ENCODE measurements around the gene PNPLA5.

Gene PNPLA5

GRCh38 chr22:43901976-43902643, 10.3 kb upstream of the PNPLA5 start:
- in situ Hi-C loops (cut with MboI; ENCODE audit: low sequenced_read_pairs): no loop called here

- in situ Hi-C loops (cut with MboI; ENCODE audit: low sequenced_read_pairs): no loop called here
These were observed 8.4 kb upstream of the PNPLA5 start for GRCh38 chr22:43900206-43900605.

- in situ Hi-C loops (cut with MboI; ENCODE audit: low sequenced_read_pairs): no loop called here
These were observed 6.0 kb upstream of the PNPLA5 start for GRCh38 chr22:43897751-43898261.

- in situ Hi-C loops (cut with MboI; ENCODE audit: low sequenced_read_pairs): no loop called here
These were observed 4.3 kb upstream of the PNPLA5 start for GRCh38 chr22:43895986-43896645.

GRCh38 chr22:43894122-43894521, 2.3 kb upstream of the PNPLA5 start:
- in situ Hi-C loops (cut with MboI; ENCODE audit: low sequenced_read_pairs): no loop called here

- in situ Hi-C loops (cut with MboI; ENCODE audit: low sequenced_read_pairs): no loop called here
These were observed 1.5 kb upstream of the PNPLA5 start for GRCh38 chr22:43893266-43893665.

GRCh38 chr22:43892183-43892894, 526 bp upstream of the PNPLA5 start:
- in situ Hi-C loops (cut with MboI; ENCODE audit: low sequenced_read_pairs): no loop called here

- in situ Hi-C loops (cut with MboI; ENCODE audit: low sequenced_read_pairs): no loop called here
These were observed 897 bp downstream of the PNPLA5 start for GRCh38 chr22:43890901-43891331.

- in situ Hi-C loops (cut with MboI; ENCODE audit: low sequenced_read_pairs): no loop called here
These were observed 2.0 kb downstream of the PNPLA5 start for GRCh38 chr22:43889860-43890253.

- in situ Hi-C loops (cut with MboI; ENCODE audit: low sequenced_read_pairs): no loop called here
These were observed 2.5 kb downstream of the PNPLA5 start for GRCh38 chr22:43889201-43889859.

- in situ Hi-C loops (cut with MboI; ENCODE audit: low sequenced_read_pairs): no loop called here
These were observed 3.1 kb downstream of the PNPLA5 start for GRCh38 chr22:43888740-43889139.

GRCh38 chr22:43887391-43887790, 4.4 kb downstream of the PNPLA5 start:
- in situ Hi-C loops (cut with MboI; ENCODE audit: low sequenced_read_pairs): no loop called here

- in situ Hi-C loops (cut with MboI; ENCODE audit: low sequenced_read_pairs): no loop called here
These were observed 5.6 kb downstream of the PNPLA5 start for GRCh38 chr22:43886231-43886630.

- in situ Hi-C loops (cut with MboI; ENCODE audit: low sequenced_read_pairs): no loop called here
These were observed 6.0 kb downstream of the PNPLA5 start for GRCh38 chr22:43885786-43886185.

GRCh38 chr22:43885319-43885671, 6.5 kb downstream of the PNPLA5 start:
- in situ Hi-C loops (cut with MboI; ENCODE audit: low sequenced_read_pairs): no loop called here

- in situ Hi-C loops (cut with MboI; ENCODE audit: low sequenced_read_pairs): no loop called here
These were observed 7.1 kb downstream of the PNPLA5 start for GRCh38 chr22:43884600-43885318.

- in situ Hi-C loops (cut with MboI; ENCODE audit: low sequenced_read_pairs): no loop called here
These were observed 7.9 kb downstream of the PNPLA5 start for GRCh38 chr22:43883719-43884415.

GRCh38 chr22:43883012-43883661, 8.7 kb downstream of the PNPLA5 start:
- in situ Hi-C loops (cut with MboI; ENCODE audit: low sequenced_read_pairs): no loop called here

GRCh38 chr22:43882122-43882767, 9.6 kb downstream of the PNPLA5 start:
- in situ Hi-C loops (cut with MboI; ENCODE audit: low sequenced_read_pairs): no loop called here

Data from HL-60/S4 treated with retinoic acid at 250 ng/mL for 4 days and 3 days (cell line).